HG02571 (cell line): ENCODE results near the gene SLC43A2.

ENCODE experiments used
- ATAC-seq: cut with Tn5 transposase; IDR thresholded peaks from one replicate; pipeline ENCODE4 v1.9.1; 2021; ENCODE audit warnings: mild to moderate bottlenecking, moderate library complexity; ENCODE audit not compliant: unreplicated experiment

The SLC43A2 gene

DNA sequence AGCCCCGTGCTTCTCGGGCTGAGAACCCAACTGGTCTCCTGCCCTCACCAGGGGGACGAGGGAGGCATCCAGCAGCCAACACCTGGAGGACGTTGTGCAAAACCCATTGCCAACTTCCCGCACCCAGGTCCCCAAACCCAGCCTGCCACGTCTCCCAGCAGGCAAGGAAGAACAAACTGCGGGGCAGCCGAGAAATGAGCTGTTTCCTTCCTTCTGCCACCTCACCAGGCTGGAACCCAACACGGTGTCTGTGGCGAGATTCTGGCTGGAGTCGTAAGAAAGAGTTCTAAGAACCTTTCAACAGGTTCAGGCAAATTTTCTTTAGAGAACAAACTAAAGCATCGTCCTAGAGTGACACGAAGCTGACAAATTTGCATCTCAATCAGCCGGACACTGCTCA is 3.6 kb downstream of the SLC43A2 start:
- no peak for ATAC-seq

DNA sequence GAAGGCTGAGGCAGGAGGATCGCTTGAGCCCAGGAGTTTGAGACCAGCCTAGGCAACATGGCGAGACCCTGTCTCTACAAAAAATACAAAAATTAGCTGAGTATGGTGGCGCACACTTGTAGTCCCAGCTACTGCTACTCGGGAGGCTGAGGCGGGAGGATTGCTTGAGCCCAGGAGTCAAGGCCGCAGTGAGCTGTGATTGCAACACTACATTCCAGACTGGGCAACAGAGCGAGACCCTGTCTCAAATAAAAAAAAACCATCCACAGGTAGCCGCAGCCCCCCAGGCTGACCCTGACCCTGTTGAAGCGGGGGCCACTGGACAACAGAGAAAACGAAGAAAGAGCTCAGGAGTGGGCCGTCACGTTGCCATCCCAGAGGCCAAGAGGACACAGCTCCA is 4.0 kb downstream of the SLC43A2 start:
- ATAC-seq, result no peak

- ATAC-seq, result no peak
Measured at GRCh38 chr17:1623057-1623630, 5.5 kb downstream of the SLC43A2 start.

DNA sequence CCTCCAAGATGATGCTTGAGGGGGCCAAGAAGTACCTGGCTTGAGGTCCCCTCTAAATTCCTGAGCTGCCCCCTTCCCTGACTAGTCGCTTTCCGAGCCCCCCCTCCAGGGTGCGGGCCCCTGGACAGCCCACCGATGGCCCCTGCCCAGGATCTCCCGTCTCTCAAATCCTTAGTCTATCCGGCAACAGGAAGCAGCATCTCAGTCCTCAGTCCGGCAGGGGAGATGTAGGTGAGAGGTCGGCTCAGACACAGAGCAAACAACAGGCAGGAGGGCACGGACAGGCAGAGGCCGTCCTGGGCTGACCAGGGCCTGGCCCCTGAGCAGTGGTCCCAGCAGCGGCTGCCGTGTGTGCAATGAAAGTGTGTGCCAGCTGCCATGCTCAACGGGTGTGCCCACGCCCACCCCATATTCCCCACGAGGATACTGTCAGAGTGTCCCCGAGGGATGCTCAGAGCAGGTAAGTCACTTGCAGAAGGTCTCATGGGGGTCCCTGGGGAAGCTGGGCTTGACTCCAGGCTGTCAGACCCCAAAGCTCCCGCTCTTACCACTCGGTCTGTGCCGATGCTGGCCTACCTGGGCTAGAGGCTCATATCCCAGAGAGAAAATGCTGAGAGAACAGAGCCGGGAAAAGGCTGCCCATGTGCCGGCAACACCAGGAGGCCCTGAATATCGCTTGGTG is 7.2 kb downstream of the SLC43A2 start:
- no peak for ATAC-seq

GRCh38 chr17:1620486-1620885 is 8.1 kb downstream of the SLC43A2 start:
- no peak for ATAC-seq

GRCh38 chr17:1617620-1618174 is 10.9 kb downstream of the SLC43A2 start:
- no peak for ATAC-seq

DNA sequence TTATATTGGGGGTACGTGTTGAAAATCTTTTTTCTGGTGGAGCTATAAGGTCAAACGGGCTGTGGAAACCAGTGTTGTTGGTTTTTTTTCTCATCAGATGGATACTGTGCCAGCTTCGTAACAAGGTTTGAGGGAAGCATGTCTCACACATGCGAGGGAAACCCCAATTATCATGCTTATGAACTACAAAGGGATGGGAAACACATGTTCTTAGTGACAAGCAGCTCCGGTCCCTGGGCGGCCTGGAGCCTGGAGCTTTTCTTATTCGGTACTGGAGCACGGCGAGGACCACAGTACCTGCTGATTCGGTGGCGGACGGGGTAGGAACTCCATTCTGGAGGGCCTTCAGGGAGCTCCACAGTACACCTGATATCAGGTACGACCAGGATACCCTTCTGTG is 12.5 kb downstream of the SLC43A2 start:
- ATAC-seq, result no peak

DNA sequence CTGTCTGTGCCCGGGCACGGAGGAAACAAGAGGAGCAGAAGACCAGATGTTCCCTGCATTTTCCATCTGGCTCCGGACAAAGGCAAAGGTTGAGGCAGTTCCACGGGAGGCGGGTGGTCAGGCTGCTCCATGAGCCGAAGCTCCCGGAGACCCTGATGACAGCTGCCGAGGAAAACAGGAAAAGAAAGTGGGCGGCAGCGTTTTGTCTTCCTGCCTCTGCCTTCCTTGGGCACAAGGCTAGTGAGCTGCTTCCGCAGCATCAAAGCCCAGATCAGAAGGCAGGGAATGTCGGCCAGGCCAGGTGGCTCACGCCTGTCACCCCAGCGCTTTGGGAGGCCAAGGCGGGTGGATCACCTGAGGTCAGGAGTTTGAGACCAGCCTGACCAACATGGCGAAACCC is 16.2 kb downstream of the SLC43A2 start:
- no peak for ATAC-seq

DNA sequence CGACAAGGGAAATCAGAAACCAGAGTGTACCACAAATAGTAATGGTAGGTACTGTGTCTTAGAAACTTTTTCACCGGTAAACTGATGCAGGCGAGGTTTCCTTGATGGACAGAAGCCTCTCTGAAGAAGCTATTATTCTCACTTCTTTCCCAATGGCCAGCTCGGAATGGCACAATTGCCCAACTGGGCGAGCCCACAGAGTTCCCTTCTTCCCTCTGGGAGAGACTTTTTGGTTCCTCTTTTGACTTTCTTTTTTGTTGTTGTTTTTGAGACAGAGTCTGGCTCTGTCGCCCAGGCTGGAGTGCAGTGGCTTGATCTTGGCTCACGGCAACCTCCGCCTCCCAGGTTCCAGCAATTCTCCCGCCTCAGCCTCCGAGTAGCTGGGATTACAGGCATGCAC is 16.9 kb downstream of the SLC43A2 start:
- no peak for ATAC-seq

GRCh38 chr17:1608676-1609075 is 20.0 kb downstream of the SLC43A2 start:
- no peak for ATAC-seq

GRCh38 chr17:1607971-1608320 is 20.7 kb downstream of the SLC43A2 start:
- no peak for ATAC-seq

GRCh38 chr17:1606352-1606985 is 22.2 kb downstream of the SLC43A2 start:
- peak; percentile 17 for ATAC-seq

DNA sequence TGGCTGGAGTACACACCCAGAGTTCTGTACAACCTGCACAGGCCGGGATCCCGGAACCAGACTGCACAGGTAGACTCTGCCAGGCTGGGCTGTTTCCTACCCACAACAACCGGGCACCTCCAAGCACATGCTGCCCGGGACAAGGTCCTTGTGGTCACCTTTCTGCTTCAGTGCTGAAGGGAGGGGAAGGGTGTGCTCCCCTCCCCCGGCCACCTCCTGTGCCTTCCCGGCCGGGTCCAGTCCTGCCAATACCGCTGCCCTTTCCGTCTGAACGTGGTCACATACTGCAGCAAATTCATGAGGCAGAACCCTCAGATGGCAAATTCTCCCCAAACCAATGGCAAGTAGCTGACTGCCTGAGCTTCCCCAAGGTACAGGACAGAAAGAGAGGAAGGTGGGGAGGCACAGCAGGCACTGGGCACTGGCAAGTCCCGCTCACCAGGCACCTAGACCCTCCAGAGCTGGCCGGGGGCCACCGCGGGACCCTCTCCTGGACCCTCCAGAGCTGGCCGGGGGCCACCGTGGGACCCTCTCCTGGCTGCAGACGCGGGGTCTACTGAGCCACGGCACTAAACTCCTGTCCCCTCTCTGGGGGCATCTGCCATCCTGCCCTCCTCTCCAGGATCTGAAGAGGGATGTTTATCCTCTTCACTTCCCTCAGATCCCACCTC is 22.8 kb downstream of the SLC43A2 start:
- ATAC-seq, result no peak

DNA sequence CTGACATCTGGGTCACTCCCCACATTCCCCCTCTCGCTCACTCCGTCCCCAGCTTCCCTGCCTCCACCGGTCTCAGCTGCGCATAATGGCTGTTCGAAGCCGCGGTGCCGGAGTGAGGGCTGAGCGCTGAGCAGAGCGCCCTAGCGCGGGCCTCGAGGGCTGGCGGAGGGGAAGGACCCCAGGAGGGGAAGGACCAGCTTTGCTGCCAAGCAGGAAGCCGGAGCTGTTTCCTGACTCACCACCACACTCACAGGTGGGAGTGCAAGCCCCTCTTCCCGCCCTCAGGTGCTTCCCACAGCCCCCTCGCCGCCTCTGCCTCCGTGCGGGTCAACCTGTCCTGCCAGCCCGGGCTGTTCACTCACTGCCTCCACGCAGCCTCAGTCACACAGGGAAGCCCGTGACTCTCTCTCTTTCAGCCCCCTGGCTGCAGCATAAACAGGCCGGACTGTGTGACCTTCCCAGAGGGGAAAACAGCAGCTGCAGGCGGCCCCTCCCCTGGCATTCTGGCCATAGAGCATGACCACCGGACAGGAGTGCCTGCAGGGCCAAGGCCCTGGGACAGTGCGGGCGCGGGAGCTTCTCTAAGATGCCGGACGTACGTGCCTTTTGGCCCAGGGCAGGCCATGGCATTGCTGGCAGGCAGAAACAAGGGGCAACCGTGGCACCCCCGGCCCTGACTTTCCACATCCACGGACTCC is 23.7 kb downstream of the SLC43A2 start:
- no peak for ATAC-seq

GRCh38 chr17:1601571-1601970 is 27.1 kb downstream of the SLC43A2 start:
- no peak for ATAC-seq

- ATAC-seq, result no peak
Measured at GRCh38 chr17:1598399-1599095, 30.1 kb downstream of the SLC43A2 start.

- no peak for ATAC-seq
Measured at GRCh38 chr17:1597861-1598342, 30.7 kb downstream of the SLC43A2 start.

DNA sequence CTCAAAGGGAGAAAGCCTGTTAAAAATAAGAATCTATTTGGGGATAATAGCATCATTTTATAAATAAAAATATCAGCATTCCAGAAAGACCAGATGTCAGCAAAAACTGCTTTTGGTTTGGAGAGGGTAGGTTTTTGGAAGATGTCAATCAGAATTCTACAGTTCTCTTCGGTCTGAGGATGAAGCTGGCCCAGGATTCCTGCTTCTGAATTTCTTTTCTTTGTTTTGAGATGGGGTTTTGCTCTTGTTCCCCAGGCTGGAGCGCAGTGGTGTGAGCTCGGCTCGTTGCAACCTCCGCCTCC is 35.1 kb downstream of the SLC43A2 start:
- ATAC-seq, result no peak

DNA sequence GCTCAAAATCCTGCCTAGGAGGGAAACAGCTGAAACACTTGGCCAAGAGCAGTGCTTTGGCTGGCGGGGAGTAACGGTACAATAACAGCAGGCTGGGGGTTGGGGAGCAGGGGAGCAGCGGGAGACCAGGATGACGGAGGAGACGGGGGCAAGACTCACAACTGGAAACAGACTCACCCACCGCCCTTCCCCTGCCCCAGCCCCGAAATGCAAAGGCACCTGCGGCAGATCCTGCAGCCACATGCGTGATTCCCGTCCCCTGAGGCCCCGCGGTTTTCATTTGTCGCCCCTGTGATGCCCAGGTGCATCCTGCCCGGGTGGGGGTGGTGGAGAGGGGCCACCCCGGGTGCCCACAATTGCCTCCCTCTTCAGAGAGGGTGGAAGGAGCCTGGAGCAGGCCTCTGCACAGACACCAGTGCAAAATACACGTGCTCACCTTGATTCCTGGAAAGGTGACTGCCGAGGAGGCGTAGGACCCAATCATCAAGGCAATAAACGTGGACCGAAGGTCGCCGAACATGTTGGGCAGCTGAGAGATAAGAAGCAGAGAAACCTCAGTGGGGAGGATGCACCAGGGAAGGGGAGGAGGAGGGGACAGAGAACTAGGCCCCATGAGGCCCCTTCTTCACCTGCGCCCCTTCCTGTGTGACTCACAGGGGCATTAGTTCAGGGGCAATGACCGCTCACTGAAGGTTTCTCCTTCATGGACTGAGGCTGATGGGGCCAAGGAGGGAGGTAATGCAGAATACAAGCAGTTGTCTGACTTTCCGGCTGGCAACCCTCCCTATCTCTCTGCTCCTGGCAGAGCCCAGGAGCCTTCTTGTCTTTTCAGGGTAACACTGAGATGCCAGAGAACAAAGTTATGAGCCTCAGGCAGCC is 35.6 kb downstream of the SLC43A2 start:
- ATAC-seq, result peak; percentile 77
